Measurements from ENCODE around the gene OTULINL.
A peak's percentile ranks its signal among the peaks of the same experiment; 100 is the strongest.

OTULINL gene

GRCh38 chr5:14577079-14577725 lies 4.4 kb upstream of the OTULINL start:
- no peak for DNase-seq

- no peak for DNase-seq
Measured at GRCh38 chr5:14577971-14578370, 3.6 kb upstream of the OTULINL start.

GRCh38 chr5:14579246-14579645 lies 2.3 kb upstream of the OTULINL start:
- no peak for DNase-seq

GRCh38 chr5:14579731-14580397 lies 1.7 kb upstream of the OTULINL start:
- DNase-seq, result peak; percentile 62

GRCh38 chr5:14580398-14581034 lies 1.1 kb upstream of the OTULINL start:
- no peak for DNase-seq

GRCh38 chr5:14581891-14582796 lies 552 bp downstream of the OTULINL start:
- DNase-seq, result peak; percentile 29

GRCh38 chr5:14582797-14583137 lies 1.2 kb downstream of the OTULINL start:
- DNase-seq, result no peak

GRCh38 chr5:14584848-14585247 lies 3.3 kb downstream of the OTULINL start:
- no peak for DNase-seq

GRCh38 chr5:14587150-14587549 lies 5.6 kb downstream of the OTULINL start:
- peak; percentile 92 for DNase-seq

- DNase-seq, result peak; percentile 98
Measured at GRCh38 chr5:14588145-14588544, 6.6 kb downstream of the OTULINL start.

GRCh38 chr5:14588758-14589543 lies 7.4 kb downstream of the OTULINL start:
- no peak for DNase-seq

- no peak for DNase-seq
Measured at GRCh38 chr5:14590949-14591348, 9.4 kb downstream of the OTULINL start.

GRCh38 chr5:14591548-14591947 lies 10.0 kb downstream of the OTULINL start:
- no peak for DNase-seq

- peak; percentile 44 for DNase-seq
Measured at GRCh38 chr5:14593326-14594021, 11.9 kb downstream of the OTULINL start.

GRCh38 chr5:14594378-14595074 lies 12.9 kb downstream of the OTULINL start:
- DNase-seq, result no peak

- peak; percentile 95 for DNase-seq
Measured at GRCh38 chr5:14595189-14595588, 13.6 kb downstream of the OTULINL start.

- DNase-seq, result peak; percentile 29
Measured at GRCh38 chr5:14595891-14596290, 14.3 kb downstream of the OTULINL start.

GRCh38 chr5:14597080-14597479 lies 15.5 kb downstream of the OTULINL start:
- DNase-seq, result no peak

- DNase-seq, result peak; percentile 31
Measured at GRCh38 chr5:14598225-14598624, 16.6 kb downstream of the OTULINL start.

- DNase-seq, result no peak
Measured at GRCh38 chr5:14599476-14600127, 18.0 kb downstream of the OTULINL start.

- DNase-seq, result no peak
Measured at GRCh38 chr5:14600846-14601245, 19.3 kb downstream of the OTULINL start.
